ENCODE data around the gene PATJ.
"Not testable (repeated sequence)": the region's sequence is repeated elsewhere in the genome, so short reads cannot be mapped to it uniquely, and the experiment has no call there.

PATJ gene

DNA sequence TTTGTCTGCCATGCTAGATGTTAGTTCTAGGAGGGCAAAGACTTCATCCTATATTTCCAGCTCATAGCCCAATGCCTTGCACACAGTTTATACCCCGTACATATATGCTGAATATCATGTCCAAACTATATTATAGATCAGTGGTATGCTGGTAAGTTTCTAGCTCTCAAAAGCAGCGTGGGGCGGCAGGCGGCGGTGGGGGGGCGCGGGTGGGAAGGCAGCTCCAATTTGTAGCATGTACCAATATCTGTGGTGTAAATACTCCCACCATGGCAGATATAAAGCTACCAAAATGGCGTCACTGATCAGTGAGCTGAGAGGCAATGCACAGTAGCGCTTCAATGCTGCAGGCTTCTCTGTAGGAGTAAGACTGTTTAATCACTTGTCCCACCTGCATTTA is 77.1 kb downstream of the PATJ start:
- DNase-seq = no peak

DNA sequence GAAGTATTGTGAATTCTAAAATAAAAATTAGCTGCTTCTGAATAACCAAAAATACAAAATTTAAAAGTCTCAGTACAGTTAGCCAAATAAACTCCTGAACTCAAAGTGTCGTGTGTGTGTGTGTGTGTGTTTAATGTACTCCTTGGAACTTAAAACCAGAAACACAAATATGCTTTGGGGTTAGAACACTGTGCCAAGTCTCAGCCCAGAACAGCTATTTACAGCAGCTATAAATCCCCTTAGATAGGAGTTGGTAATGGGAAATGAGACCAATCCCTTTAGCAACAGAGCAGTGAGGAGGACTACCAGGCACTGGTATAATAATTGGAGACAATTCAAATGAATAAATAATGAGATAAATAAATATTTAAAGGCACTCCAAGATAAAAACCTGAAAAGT is 83.1 kb downstream of the PATJ start:
- no peak for DNase-seq

GRCh38 chr1:61828805-61829204 is 86.5 kb downstream of the PATJ start:
- DNase-seq = peak; percentile 64 to 76

- no peak for DNase-seq
Observed at GRCh38 chr1:61836649-61837048, 94.4 kb downstream of the PATJ start.

DNA sequence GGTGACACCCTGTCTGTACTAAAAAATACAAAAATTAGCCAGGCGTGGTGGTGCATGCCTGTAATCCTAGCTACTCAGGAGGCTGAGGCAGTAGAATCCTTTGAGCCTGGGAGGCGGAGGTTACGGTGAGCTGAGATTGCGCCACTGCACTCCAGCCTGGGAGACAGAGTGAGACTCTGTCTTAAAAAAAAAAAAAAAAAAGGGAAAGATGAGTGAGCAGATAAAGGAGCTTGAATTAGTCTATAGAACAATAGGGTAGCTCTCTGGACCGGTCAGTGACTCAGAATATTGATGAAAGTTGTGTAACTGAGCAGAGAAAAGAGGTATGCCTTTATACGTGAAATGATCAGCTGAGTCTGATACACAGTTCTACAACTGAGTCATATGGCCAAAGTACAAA is 95.3 kb downstream of the PATJ start:
- DNase-seq = not testable (repeated sequence)

DNA sequence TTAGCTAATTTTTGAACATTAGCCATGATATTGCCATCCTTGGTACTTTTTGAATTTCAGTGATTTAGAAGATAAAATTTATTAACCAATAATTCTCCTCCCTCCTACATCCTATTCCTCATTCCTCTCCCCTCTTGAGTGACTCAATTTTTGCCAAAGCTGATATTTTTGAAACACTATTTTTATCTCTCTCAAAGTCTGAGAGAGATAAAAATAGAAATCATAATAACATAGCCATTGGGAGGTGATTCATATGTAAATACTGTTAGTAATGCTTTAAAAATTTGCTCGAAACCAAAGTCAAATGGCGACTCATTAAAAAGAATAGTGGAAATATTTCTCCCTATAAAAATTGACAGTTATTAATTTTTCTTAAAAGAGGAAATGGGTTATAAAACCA is 97.4 kb downstream of the PATJ start:
- no peak for DNase-seq

DNA sequence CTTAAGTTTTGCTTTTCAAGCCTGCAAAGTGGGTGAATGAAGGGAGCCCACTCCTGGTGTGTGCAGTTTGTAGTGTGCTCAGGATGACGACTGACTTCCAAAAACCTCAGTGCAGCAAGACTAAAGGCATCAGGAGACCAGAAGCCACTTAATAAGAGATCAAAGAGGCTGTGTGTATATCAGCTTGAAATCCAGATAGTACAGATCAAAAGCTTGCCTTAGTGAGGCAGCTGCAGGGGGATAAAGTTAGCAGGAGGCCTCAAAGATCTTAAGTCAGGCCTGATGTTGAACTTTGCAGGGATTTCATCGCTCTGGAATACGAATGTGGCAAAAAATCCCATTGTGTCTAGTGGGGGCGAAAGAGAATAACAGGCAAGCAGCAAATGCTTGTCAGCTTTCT is 99.8 kb downstream of the PATJ start:
- no peak for DNase-seq

- DNase-seq = no peak
Observed at GRCh38 chr1:61842863-61843514, 100.7 kb downstream of the PATJ start.

- DNase-seq = no peak
Observed at GRCh38 chr1:61844006-61844405, 101.7 kb downstream of the PATJ start.

DNA sequence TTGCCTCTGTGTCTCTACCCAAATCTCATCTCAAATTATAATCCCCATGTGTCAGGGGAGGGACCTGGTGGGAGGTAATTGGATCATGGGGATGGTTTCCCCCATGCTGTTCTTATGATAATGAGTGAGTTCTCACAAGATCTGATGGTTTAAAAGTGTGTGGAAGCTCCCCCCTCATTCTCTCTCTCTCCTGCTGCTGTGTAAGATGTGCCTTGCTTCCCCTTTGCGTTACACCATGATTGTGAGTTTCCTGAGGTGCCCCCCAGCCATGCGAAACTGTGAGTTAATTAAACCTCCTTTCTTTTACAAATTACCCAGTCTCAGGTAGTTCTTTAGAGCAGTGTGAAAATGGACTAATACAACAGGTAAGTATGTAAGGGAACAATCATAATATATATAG is 102.4 kb downstream of the PATJ start:
- not testable (repeated sequence) for DNase-seq

GRCh38 chr1:61851235-61851634 is 109.0 kb downstream of the PATJ start:
- no peak for DNase-seq

GRCh38 chr1:61851849-61852669 is 109.8 kb downstream of the PATJ start:
- peak; percentile 47 to 85 for DNase-seq

DNA sequence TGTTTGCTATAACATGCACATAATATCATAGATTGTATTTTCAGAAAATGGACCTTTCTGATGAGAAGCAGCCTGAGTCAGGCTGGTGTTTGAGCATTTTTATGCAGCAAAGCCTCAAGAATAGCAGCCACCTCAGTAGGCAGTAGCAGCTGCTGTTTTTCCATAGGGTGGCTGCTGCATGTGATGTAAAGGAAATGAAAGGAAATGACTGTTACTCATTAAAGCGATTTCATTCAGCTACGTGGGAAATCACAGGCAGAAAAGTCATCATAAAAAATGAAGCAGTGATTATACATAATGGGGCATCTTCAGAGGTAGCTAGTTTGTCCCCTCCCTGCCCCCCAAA is 110.4 kb downstream of the PATJ start:
- DNase-seq = no peak

GRCh38 chr1:61853583-61853982 is 111.3 kb downstream of the PATJ start:
- DNase-seq = no peak

DNA sequence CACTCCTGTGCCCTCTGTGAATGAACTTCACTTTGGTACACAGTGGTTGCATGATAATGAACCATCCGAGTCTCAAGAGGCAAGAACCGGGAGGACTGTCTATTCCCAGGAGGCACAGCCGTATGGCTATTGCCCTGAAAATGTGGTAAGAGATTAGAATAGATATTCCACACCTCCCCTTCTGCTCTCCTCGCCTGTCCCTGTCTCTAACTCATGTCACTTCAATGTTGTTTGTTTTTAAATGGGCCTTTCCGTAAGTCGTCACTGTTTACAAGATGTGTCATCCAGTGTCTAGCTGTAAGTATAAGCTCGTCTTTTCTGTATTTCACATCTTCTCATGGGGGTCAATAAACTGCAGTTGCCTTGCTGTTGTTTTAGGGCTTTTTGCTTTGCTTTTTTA is 122.2 kb downstream of the PATJ start:
- no peak for DNase-seq

DNA sequence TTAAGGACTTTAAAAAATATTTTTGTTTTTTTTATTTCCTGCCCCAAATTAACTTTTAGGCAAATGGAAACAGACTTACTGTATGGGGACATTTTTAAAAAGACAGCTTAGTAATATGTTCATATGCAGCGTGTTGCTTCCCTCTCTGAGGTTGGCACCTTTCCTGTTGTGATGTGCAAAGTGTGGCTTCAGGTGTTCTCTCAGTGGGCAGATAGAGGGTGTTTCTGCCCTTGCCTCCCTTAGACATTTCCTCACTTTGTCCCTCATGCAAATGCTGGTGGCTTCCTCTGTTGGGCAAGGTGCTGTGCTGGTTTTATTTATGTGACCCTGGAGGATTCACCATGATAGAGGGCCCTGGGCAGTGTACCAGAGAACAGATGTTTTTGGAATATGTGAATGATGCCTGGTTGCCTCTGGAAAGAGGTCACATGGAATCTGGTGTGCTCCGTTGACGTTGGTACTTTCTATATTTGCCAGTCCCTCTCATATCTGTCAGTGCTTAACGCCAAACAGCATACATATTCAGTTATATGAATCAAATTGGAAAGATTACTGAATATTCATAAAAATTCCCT is 123.5 kb downstream of the PATJ start:
- DNase-seq = no peak

DNA sequence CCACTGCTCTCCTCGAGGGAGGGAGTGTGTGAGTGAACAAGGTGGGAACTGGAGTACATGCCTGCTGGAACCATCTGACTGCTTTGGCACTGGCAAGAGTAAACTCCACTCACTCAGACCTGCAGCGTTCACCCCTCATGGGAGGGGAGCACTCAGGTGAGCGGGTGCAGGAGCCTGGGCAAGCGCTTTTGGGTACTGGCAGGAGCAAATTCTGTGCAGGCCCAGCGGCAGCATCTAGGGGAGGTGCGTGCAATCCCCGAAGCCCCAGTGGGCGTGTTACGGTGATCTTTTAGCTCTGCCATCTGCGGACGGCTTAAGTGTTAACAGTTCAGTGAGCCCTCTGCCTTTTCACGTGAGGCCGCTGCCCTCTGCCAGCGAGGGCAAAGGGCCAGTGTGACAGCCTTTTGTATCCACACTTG is 127.4 kb downstream of the PATJ start:
- DNase-seq = no peak

- DNase-seq = no peak
Observed at GRCh38 chr1:61872206-61872605, 129.9 kb downstream of the PATJ start.

DNA sequence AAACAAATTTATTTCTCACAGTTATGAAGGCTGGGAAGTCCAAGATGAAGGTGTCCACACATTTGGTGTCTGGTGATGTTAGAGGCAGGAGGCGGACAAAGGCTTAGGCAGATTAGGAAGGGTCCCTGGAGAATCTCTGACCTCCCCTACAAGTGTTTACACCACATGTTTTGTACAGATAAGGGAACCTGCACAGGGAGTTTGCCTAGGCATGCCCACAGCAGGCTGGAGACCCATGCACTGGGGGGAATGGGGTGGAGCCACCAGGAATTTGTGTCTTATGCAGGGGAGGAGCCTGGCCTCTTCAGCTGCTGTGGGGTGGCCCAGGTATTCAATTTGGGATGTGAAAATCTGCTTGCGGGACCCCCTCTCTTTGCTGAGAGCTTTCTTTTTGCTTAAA is 131.3 kb downstream of the PATJ start:
- DNase-seq = no peak

DNA sequence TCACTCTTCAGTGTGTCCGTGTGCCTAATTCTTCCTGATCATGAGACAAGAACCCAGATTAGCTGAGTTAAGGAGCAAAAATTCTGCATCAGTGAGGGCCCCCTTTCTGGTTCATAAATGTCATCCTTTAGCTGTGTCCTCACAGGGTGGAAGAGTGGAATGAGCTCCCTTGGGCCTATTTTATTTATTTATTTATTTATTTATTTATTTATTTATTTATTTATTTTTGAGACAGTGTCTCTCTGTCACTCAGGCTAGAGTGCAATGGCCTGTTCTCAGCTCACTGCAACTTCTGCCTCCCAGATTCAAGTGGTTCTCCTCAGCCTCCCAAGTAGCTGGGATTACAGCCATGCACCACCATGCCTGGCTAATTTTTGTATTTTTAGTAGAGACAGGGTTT is 131.7 kb downstream of the PATJ start:
- no peak for DNase-seq

- DNase-seq = no peak
Observed at GRCh38 chr1:61875198-61875597, 132.9 kb downstream of the PATJ start.

DNA sequence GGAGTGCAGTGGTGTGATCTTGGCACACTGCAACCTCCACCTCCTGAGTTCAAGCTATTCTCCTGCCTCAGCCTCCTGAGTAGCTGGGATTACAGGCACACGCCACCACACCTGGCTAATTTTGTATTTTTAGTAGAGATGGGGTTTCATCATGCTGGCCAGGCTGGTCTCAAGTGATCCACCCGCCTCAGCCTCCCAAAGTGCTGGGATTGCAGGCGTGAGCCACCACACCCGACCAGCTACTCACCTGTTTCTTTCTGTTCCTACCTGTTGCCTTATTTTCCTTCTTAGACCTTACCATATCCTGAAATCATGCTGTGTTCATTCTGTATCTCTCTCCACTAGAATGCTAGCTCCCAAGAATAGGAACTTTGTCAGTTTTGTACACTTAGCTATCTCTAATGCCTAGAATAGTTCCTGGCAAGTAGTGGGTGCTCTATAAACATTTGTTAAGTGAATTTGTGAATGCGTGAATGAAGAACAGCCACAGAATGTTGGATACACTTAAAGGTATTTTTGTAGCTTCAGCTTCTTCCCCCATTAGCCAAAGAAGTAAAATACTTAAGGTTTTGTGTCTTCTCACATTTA is 137.7 kb downstream of the PATJ start:
- not testable (repeated sequence) for DNase-seq

DNA sequence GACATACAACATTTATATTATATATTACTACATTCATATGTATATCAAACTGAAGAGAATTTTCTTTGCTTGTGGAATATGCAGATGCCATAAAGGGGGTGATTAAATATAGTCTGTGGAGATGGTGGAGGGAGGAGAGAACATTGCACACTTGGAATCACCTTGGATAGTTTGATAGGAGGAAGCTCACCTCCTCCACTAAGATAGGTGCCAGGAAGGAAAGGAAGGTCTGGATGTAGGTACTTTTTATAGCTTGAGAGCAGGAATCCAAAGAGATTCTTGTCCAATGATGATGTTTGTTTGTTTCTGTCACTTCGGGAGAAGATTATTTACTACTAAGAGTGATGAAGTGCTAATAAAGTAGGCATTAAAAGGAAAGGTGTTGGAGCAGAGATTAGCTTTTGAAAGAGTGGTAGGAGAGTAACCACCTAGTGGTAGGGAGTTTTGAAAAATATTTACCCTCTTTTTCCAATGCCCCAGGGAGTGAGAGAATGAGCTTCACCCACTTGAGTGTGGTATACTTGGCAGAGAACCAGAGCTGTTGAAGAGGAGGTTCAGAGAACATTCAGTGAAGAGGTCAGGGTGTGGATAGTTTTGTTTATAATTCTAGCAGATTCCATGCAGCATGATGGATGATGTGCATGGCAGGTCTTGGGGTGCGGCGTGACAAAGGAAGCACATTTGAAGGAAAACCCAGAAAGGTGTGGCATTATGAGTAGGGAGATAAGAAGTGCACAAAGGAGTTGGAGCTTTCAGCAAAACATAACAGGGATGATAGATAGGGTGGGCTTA is 145.0 kb downstream of the PATJ start:
- DNase-seq = no peak

Data from inflammatory macrophage treated with lipopolysaccharide for 1 hour (primary cell).